ENCODE results near the gene ZC3H4.
A peak's percentile ranks its signal among the peaks of the same experiment; 100 is the strongest.

ZC3H4 gene

GRCh38 chr19:47096100-47096704 is 17.4 kb downstream of the ZC3H4 start:
- Histone ChIP-seq H3K36me3 (ENCODE audit: control insufficient read depth in 2 of 2, insufficient read depth in 2 of 2, low read length in 2 of 2) (peaks cover 13 to 18% of the 10 kb centered on the region in 2 donors), H3K9ac (ENCODE audit: low read length in 2 of 2) (no peak overlapping the region), H3K4me3 (ENCODE audit: low read length in 2 of 2) (no peak overlapping the region), H3K4me1 (ENCODE audit: control insufficient read depth, insufficient read depth, low read length) (peaks cover 22% of the 10 kb centered on the region), H3K27ac (ENCODE audit: low read length) (no peak overlapping the region), H3K27me3 (ENCODE audit: control insufficient read depth in 1 of 2, insufficient read depth in 2 of 2, low read length in 2 of 2) (no peaks in the 10 kb centered on the region), H3K9me3 (ENCODE audit: control insufficient read depth in 2 of 2, low read length in 2 of 2) (no peaks in the 10 kb centered on the region)

- no peak overlapping the region for H3K27ac ChIP-seq (ENCODE audit: low read length)
- H3K27me3 ChIP-seq (ENCODE audit: control insufficient read depth in 1 of 2, insufficient read depth in 2 of 2, low read length in 2 of 2): no peaks in the 10 kb centered on the region
- H3K9me3 ChIP-seq (ENCODE audit: control insufficient read depth in 2 of 2, low read length in 2 of 2): no peaks in the 10 kb centered on the region
- peaks cover 17 to 18% of the 10 kb centered on the region in 2 donors for H3K36me3 ChIP-seq (ENCODE audit: control insufficient read depth in 2 of 2, insufficient read depth in 2 of 2, low read length in 2 of 2)
- H3K4me1 ChIP-seq (ENCODE audit: control insufficient read depth, insufficient read depth, low read length): peaks cover 22% of the 10 kb centered on the region
- no peak overlapping the region for H3K4me3 ChIP-seq (ENCODE audit: low read length in 2 of 2)
- peak overlapping the region; percentile 13 to 23 for H3K9ac ChIP-seq (ENCODE audit: low read length in 2 of 2)
Observed at GRCh38 chr19:47095476-47096099, 18.0 kb downstream of the ZC3H4 start.

GRCh38 chr19:47094557-47095475 is 18.8 kb downstream of the ZC3H4 start:
- H3K4me3 ChIP-seq (ENCODE audit: low read length in 2 of 2): no peak overlapping the region
- H3K27me3 ChIP-seq (ENCODE audit: control insufficient read depth in 1 of 2, insufficient read depth in 2 of 2, low read length in 2 of 2): no peaks in the 10 kb centered on the region
- H3K36me3 ChIP-seq (ENCODE audit: control insufficient read depth in 2 of 2, insufficient read depth in 2 of 2, low read length in 2 of 2): peaks cover 23 to 24% of the 10 kb centered on the region in 2 donors
- peaks cover 22% of the 10 kb centered on the region for H3K4me1 ChIP-seq (ENCODE audit: control insufficient read depth, insufficient read depth, low read length)
- H3K9ac ChIP-seq (ENCODE audit: low read length in 2 of 2): peak overlapping the region; percentile 21 to 23
- H3K27ac ChIP-seq (ENCODE audit: low read length): no peak overlapping the region
- no peaks in the 10 kb centered on the region for H3K9me3 ChIP-seq (ENCODE audit: control insufficient read depth in 2 of 2, low read length in 2 of 2)

GRCh38 chr19:47093841-47094240 is 19.7 kb downstream of the ZC3H4 start:
- Histone ChIP-seq H3K27ac (ENCODE audit: low read length) (no peak overlapping the region), H3K4me3 (ENCODE audit: low read length in 2 of 2) (no peak overlapping the region), H3K4me1 (ENCODE audit: control insufficient read depth, insufficient read depth, low read length) (peaks cover 22% of the 10 kb centered on the region), H3K27me3 (ENCODE audit: control insufficient read depth in 1 of 2, insufficient read depth in 2 of 2, low read length in 2 of 2) (no peaks in the 10 kb centered on the region), H3K9ac (ENCODE audit: low read length in 2 of 2) (no peak overlapping the region), H3K36me3 (ENCODE audit: control insufficient read depth in 2 of 2, insufficient read depth in 2 of 2, low read length in 2 of 2) (peaks cover 27 to 29% of the 10 kb centered on the region in 2 donors), H3K9me3 (ENCODE audit: control insufficient read depth in 2 of 2, low read length in 2 of 2) (no peaks in the 10 kb centered on the region)

GRCh38 chr19:47093254-47093653 is 20.3 kb downstream of the ZC3H4 start:
- no peak overlapping the region for H3K4me3 ChIP-seq (ENCODE audit: low read length in 2 of 2)
- H3K9ac ChIP-seq (ENCODE audit: low read length in 2 of 2): no peak overlapping the region
- H3K27ac ChIP-seq (ENCODE audit: low read length): no peak overlapping the region
- no peaks in the 10 kb centered on the region for H3K9me3 ChIP-seq (ENCODE audit: control insufficient read depth in 2 of 2, low read length in 2 of 2)
- H3K4me1 ChIP-seq (ENCODE audit: control insufficient read depth, insufficient read depth, low read length): peaks cover 22% of the 10 kb centered on the region
- H3K27me3 ChIP-seq (ENCODE audit: control insufficient read depth in 1 of 2, insufficient read depth in 2 of 2, low read length in 2 of 2): no peaks in the 10 kb centered on the region
- H3K36me3 ChIP-seq (ENCODE audit: control insufficient read depth in 2 of 2, insufficient read depth in 2 of 2, low read length in 2 of 2): peaks cover 31% of the 10 kb centered on the region in 2 donors

GRCh38 chr19:47089767-47090350 is 23.7 kb downstream of the ZC3H4 start:
- Histone ChIP-seq H3K36me3 (ENCODE audit: control insufficient read depth in 2 of 2, insufficient read depth in 2 of 2, low read length in 2 of 2) (peaks cover 43 to 48% of the 10 kb centered on the region in 2 donors), H3K9me3 (ENCODE audit: control insufficient read depth in 2 of 2, low read length in 2 of 2) (no peaks in the 10 kb centered on the region), H3K4me1 (ENCODE audit: control insufficient read depth, insufficient read depth, low read length) (peaks cover 7% of the 10 kb centered on the region), H3K4me3 (ENCODE audit: low read length in 2 of 2) (no peak overlapping the region), H3K27me3 (ENCODE audit: control insufficient read depth in 1 of 2, insufficient read depth in 2 of 2, low read length in 2 of 2) (no peaks in the 10 kb centered on the region), H3K9ac (ENCODE audit: low read length in 2 of 2) (no peak overlapping the region), H3K27ac (ENCODE audit: low read length) (no peak overlapping the region)

- Histone ChIP-seq H3K9me3 (ENCODE audit: control insufficient read depth in 2 of 2, low read length in 2 of 2) (no peaks in the 10 kb centered on the region), H3K27me3 (ENCODE audit: control insufficient read depth in 1 of 2, insufficient read depth in 2 of 2, low read length in 2 of 2) (no peaks in the 10 kb centered on the region), H3K36me3 (ENCODE audit: control insufficient read depth in 2 of 2, insufficient read depth in 2 of 2, low read length in 2 of 2) (peaks cover 58 to 62% of the 10 kb centered on the region in 2 donors), H3K4me3 (ENCODE audit: low read length in 2 of 2) (no peak overlapping the region), H3K9ac (ENCODE audit: low read length in 2 of 2) (no peak overlapping the region), H3K27ac (ENCODE audit: low read length) (no peak overlapping the region), H3K4me1 (ENCODE audit: control insufficient read depth, insufficient read depth, low read length) (no peaks in the 10 kb centered on the region)
Observed at GRCh38 chr19:47086280-47086679, 27.3 kb downstream of the ZC3H4 start.

GRCh38 chr19:47084879-47085439 is 28.6 kb downstream of the ZC3H4 start:
- Histone ChIP-seq H3K4me1 (ENCODE audit: control insufficient read depth, insufficient read depth, low read length) (no peaks in the 10 kb centered on the region), H3K36me3 (ENCODE audit: control insufficient read depth in 2 of 2, insufficient read depth in 2 of 2, low read length in 2 of 2) (peaks cover 57 to 60% of the 10 kb centered on the region in 2 donors)

GRCh38 chr19:47082493-47082892 is 31.1 kb downstream of the ZC3H4 start:
- Histone ChIP-seq H3K36me3 (ENCODE audit: control insufficient read depth in 2 of 2, insufficient read depth in 2 of 2, low read length in 2 of 2) (peaks cover 47 to 52% of the 10 kb centered on the region in 2 donors), H3K9ac (ENCODE audit: low read length in 2 of 2) (no peak overlapping the region), H3K27me3 (ENCODE audit: control insufficient read depth in 1 of 2, insufficient read depth in 2 of 2, low read length in 2 of 2) (no peaks in the 10 kb centered on the region), H3K4me3 (ENCODE audit: low read length in 2 of 2) (no peak overlapping the region), H3K9me3 (ENCODE audit: control insufficient read depth in 2 of 2, low read length in 2 of 2) (no peaks in the 10 kb centered on the region), H3K4me1 (ENCODE audit: control insufficient read depth, insufficient read depth, low read length) (peaks cover 7% of the 10 kb centered on the region), H3K27ac (ENCODE audit: low read length) (no peak overlapping the region)

More at GRCh38 chr19:47084879-47085439, 28.6 kb downstream of the ZC3H4 start:
- no peak overlapping the region for H3K4me3 ChIP-seq (ENCODE audit: low read length in 2 of 2)
- no peaks in the 10 kb centered on the region for H3K9me3 ChIP-seq (ENCODE audit: control insufficient read depth in 2 of 2, low read length in 2 of 2)
- H3K27me3 ChIP-seq (ENCODE audit: control insufficient read depth in 1 of 2, insufficient read depth in 2 of 2, low read length in 2 of 2): no peaks in the 10 kb centered on the region
- H3K27ac ChIP-seq (ENCODE audit: low read length): no peak overlapping the region
- H3K9ac ChIP-seq (ENCODE audit: low read length in 2 of 2): no peak overlapping the region

GRCh38 chr19:47081095-47081494 is 32.5 kb downstream of the ZC3H4 start:
- Histone ChIP-seq H3K27ac (ENCODE audit: low read length) (no peak overlapping the region), H3K36me3 (ENCODE audit: control insufficient read depth in 2 of 2, insufficient read depth in 2 of 2, low read length in 2 of 2) (peaks cover 40 to 51% of the 10 kb centered on the region in 2 donors), H3K4me3 (ENCODE audit: low read length in 2 of 2) (no peak overlapping the region), H3K4me1 (ENCODE audit: control insufficient read depth, insufficient read depth, low read length) (peaks cover 7% of the 10 kb centered on the region), H3K9me3 (ENCODE audit: control insufficient read depth in 2 of 2, low read length in 2 of 2) (no peaks in the 10 kb centered on the region), H3K9ac (ENCODE audit: low read length in 2 of 2) (no peak overlapping the region), H3K27me3 (ENCODE audit: control insufficient read depth in 1 of 2, insufficient read depth in 2 of 2, low read length in 2 of 2) (no peaks in the 10 kb centered on the region)
